Measurements from ENCODE around the gene LMBRD2. TPM values are rescaled to one million over a fixed set of nuclear protein-coding genes. Genes with fewer than 3 reads are reported as not detected.

LMBRD2 gene
- total and polyA plus RNA-seq, 2 donors (not counting 1 experiment from before 2014, with no cell fraction given), result 2.1 to 10.0 TPM

- 3% methylated on average over 17 of the region's 23 CpGs for WGBS (ENCODE audit: insufficient coverage)
- no peak for ATAC-seq (ENCODE audit: low read depth)
- POLR2A ChIA-PET, result interaction anchor here (0.8 to 2.3 kb wide), 2 partner anchors 91 to 1222 kb away, joined by 3 to 15 read pairs; partner anchors contain the start of gene NADK2
- Mint-ChIP-seq H3K4me1 (peaks cover 46% of the 10 kb centered on the region), H3K9me3 (ENCODE audit: insufficient read depth) (no peaks in the 10 kb centered on the region), H3K4me3 (peak overlapping the region; percentile 95), H3K27me3 (no peaks in the 10 kb centered on the region), H3K27ac (peak overlapping the region; percentile 87)
- Histone ChIP-seq H2AFZ (ENCODE audit: insufficient read depth, low read depth, low read length, poor library complexity, severe bottlenecking) (peak overlapping the region; percentile 81), H3K4me1 (ENCODE audit: control insufficient read depth in 2 of 2, insufficient read depth in 2 of 2, low read length in 2 of 2) (peaks cover 19 to 25% of the 10 kb centered on the region in 2 donors), H3K79me2 (ENCODE audit: control insufficient read depth, insufficient read depth, low read length) (peaks cover 88% of the 10 kb centered on the region), H3K9me3 (ENCODE audit: control extremely low read depth in 1 of 3, control insufficient read depth in 2 of 3, insufficient read depth in 1 of 3, low read length in 2 of 3) (no peaks in the 10 kb centered on the region), H3K36me3 (replicated peaks in 1 of 2; ENCODE audit: control extremely low read depth in 1 of 2, control insufficient read depth in 1 of 2, extremely low read depth in 1 of 2, insufficient read depth in 2 of 2, low read length in 1 of 2) (peaks cover 0 to 5% of the 10 kb centered on the region in 2 experiments), H4K20me1 (ENCODE audit: control insufficient read depth, insufficient read depth, low read length, poor library complexity, severe bottlenecking) (peaks cover 4% of the 10 kb centered on the region), H3K4me3 (ENCODE audit: control extremely low read depth in 1 of 5, extremely low read depth in 1 of 5, insufficient read depth in 1 of 5, low read depth in 2 of 5, low read length in 4 of 5) (peak overlapping the region; percentile 67 to 82 (median 78)), H3K27ac (ENCODE audit: low read length in 2 of 2) (peak overlapping the region; percentile 55 to 83), H3K9ac (ENCODE audit: low read length) (peak overlapping the region; percentile 66), H3K4me2 (replicated peaks; ENCODE audit: low read depth, low read length, poor library complexity, severe bottlenecking) (peak overlapping the region; percentile 87), H3K27me3 (replicated peaks in 1 of 4; ENCODE audit: control extremely low read depth in 1 of 4, control insufficient read depth in 3 of 4, insufficient read depth in 4 of 4, low read length in 3 of 4) (no peaks in the 10 kb centered on the region)
- CTCF ChIA-PET, result interaction anchor here (0.8 to 2.8 kb wide), 4 partner anchors 28 to 545 kb away, joined by 3 to 16 read pairs (median 4); partner anchors contain the start of gene NADK2
- no peak for TF ChIP-seq EZH2 (IDR thresholded peaks at IDR 0.05; ENCODE audit: borderline replicate concordance, insufficient read depth, low read depth, low read length, poor library complexity, severe bottlenecking)
- intact Hi-C loops (cut with micrococcal nuclease), result loop anchor here (2.0 kb wide), 1 partner anchor 1312 kb away; the partner anchor contains the start of gene TTC23L
- peak; percentile 6 for DNase-seq
Observed at GRCh38 chr5:36150676-36151433, 832 bp downstream of the LMBRD2 start.

- no peaks in the 10 kb centered on the region for H3K36me3 ChIP-seq (replicated peaks in 1 of 2; ENCODE audit: control extremely low read depth in 1 of 2, control insufficient read depth in 1 of 2, extremely low read depth in 1 of 2, insufficient read depth in 2 of 2, low read length in 1 of 2)
- peaks cover 12 to 13% of the 10 kb centered on the region in 2 donors for H3K4me1 ChIP-seq (ENCODE audit: control insufficient read depth in 2 of 2, insufficient read depth in 2 of 2, low read length in 2 of 2)
- TF ChIP-seq EZH2 (IDR thresholded peaks at IDR 0.05; ENCODE audit: borderline replicate concordance, insufficient read depth, low read depth, low read length, poor library complexity, severe bottlenecking), result no peak
- TF ChIP-seq CTCF (IDR thresholded peaks at IDR 0.05), result no peak
- intact Hi-C loops (cut with micrococcal nuclease), result no loop called here
- peaks cover 70% of the 10 kb centered on the region for H3K79me2 ChIP-seq (ENCODE audit: control insufficient read depth, insufficient read depth, low read length)
- ATAC-seq (ENCODE audit: low read depth) (no peak), DNase-seq (no peak)
- Mint-ChIP-seq H3K4me1 (peaks cover 30% of the 10 kb centered on the region), H3K4me3 (no peak overlapping the region), H3K27me3 (no peaks in the 10 kb centered on the region), H3K9me3 (ENCODE audit: insufficient read depth) (no peaks in the 10 kb centered on the region), H3K27ac (no peak overlapping the region)
- H3K9me3 ChIP-seq (ENCODE audit: control extremely low read depth in 1 of 3, control insufficient read depth in 2 of 3, insufficient read depth in 1 of 3, low read length in 2 of 3), result no peaks in the 10 kb centered on the region
- WGBS (ENCODE audit: insufficient coverage), result no CpG with 5 or more reads among the region's 2 CpGs
- no peak overlapping the region for H3K4me2 ChIP-seq (replicated peaks; ENCODE audit: low read depth, low read length, poor library complexity, severe bottlenecking)
- ChIA-PET POLR2A (no interaction called here), CTCF (no interaction called here)
- no peaks in the 10 kb centered on the region for H3K27me3 ChIP-seq (replicated peaks in 1 of 4; ENCODE audit: control extremely low read depth in 1 of 4, control insufficient read depth in 3 of 4, insufficient read depth in 4 of 4, low read length in 3 of 4)
- H3K9ac ChIP-seq (ENCODE audit: low read length), result no peak overlapping the region
- H3K4me3 ChIP-seq (ENCODE audit: control extremely low read depth in 1 of 5, extremely low read depth in 1 of 5, insufficient read depth in 1 of 5, low read depth in 2 of 5, low read length in 4 of 5), result no peak overlapping the region
- H2AFZ ChIP-seq (ENCODE audit: insufficient read depth, low read depth, low read length, poor library complexity, severe bottlenecking), result no peak overlapping the region
- peaks cover 6% of the 10 kb centered on the region for H4K20me1 ChIP-seq (ENCODE audit: control insufficient read depth, insufficient read depth, low read length, poor library complexity, severe bottlenecking)
- H3K27ac ChIP-seq (ENCODE audit: low read length in 2 of 2), result no peak overlapping the region
Observed at GRCh38 chr5:36147681-36148080, 4.0 kb downstream of the LMBRD2 start.

Measured in B cell (primary cell).